ENCODE data around the gene C1QTNF6. TPM values are rescaled to one million over a fixed set of nuclear protein-coding genes. Genes with fewer than 3 reads are reported as not detected.
"Not testable (repeated sequence)": the region's sequence is repeated elsewhere in the genome, so short reads cannot be mapped to it uniquely, and the experiment has no call there.

C1QTNF6 gene
- total and polyA plus RNA-seq, 2 of the 4 experiments (the other 2 are of a cell fraction): 1.1 to 10.9 TPM

GRCh38 chr22:37201443-37201820 is 13.4 kb upstream of the C1QTNF6 start:
- H3K4me1 ChIP-seq (ENCODE audit: control insufficient read depth, insufficient read depth, low read length): peaks cover 19% of the 10 kb centered on the region
- H3K23ac ChIP-seq (ENCODE audit: low read depth, low read length); H3K27ac ChIP-seq (ENCODE audit: insufficient read depth, low read length); H3K4me3 ChIP-seq (ENCODE audit: insufficient read depth, low read depth, low read length); H3K4ac ChIP-seq (ENCODE audit: low read depth, low read length); H3K9me1 ChIP-seq (ENCODE audit: insufficient read depth, low read length); H3K27me3 ChIP-seq (ENCODE audit: control insufficient read depth, insufficient read depth, low read length); H3K18ac ChIP-seq (ENCODE audit: low read depth, low read length); H2BK15ac ChIP-seq (ENCODE audit: low read depth, low read length); H2AK9ac ChIP-seq (replicated peaks; ENCODE audit: low read depth, low read length, poor library complexity); H4K91ac ChIP-seq (ENCODE audit: insufficient read depth, low read depth, low read length); in situ Hi-C loops (cut with MboI; ENCODE audit: low sequenced_read_pairs); H2AK5ac ChIP-seq (ENCODE audit: low read depth, low read length); ATAC-seq (ENCODE audit: low read depth); POLR2A ChIA-PET (ENCODE audit: unreplicated experiment); H3K36me3 ChIP-seq (ENCODE audit: control insufficient read depth, insufficient read depth, low read length); BruUV-seq (replicated peaks); H4K20me1 ChIP-seq (ENCODE audit: insufficient read depth, low read length); H2AFZ ChIP-seq (replicated peaks; ENCODE audit: low read length, poor library complexity); H4K8ac ChIP-seq (ENCODE audit: low read depth in 2 of 2, low read length in 2 of 2); intact Hi-C loops (cut with micrococcal nuclease); H3K4me2 ChIP-seq (ENCODE audit: low read depth, low read length); H3K14ac ChIP-seq (replicated peaks; ENCODE audit: low read depth, low read length); H2BK120ac ChIP-seq (ENCODE audit: low read depth, low read length); H4K5ac ChIP-seq (ENCODE audit: low read depth, low read length); H2BK20ac ChIP-seq (ENCODE audit: low read depth, low read length); CTCF ChIA-PET; H2BK5ac ChIP-seq (ENCODE audit: low read depth, low read length, poor library complexity, severe bottlenecking); H3K56ac ChIP-seq (ENCODE audit: extremely low read depth, insufficient read depth, low read length); H3K9ac ChIP-seq (ENCODE audit: low read depth, low read length); dilution Hi-C loops (cut with HindIII; ENCODE audit: low sequenced_read_pairs, unreplicated experiment); DNase-seq; H3K9me3 ChIP-seq (ENCODE audit: control insufficient read depth, insufficient read depth, low read length); H3K79me1 ChIP-seq (ENCODE audit: low read depth in 1 of 2, low read length in 2 of 2): not testable (repeated sequence)
- WGBS, 2 experiments (ENCODE audit: extremely low coverage in 2 of 2, insufficient read length in 1 of 2): no CpG with 5 or more reads among the region's 6 CpGs
